ENCODE results near the gene HIF1AN.

Gene HIF1AN

DNA sequence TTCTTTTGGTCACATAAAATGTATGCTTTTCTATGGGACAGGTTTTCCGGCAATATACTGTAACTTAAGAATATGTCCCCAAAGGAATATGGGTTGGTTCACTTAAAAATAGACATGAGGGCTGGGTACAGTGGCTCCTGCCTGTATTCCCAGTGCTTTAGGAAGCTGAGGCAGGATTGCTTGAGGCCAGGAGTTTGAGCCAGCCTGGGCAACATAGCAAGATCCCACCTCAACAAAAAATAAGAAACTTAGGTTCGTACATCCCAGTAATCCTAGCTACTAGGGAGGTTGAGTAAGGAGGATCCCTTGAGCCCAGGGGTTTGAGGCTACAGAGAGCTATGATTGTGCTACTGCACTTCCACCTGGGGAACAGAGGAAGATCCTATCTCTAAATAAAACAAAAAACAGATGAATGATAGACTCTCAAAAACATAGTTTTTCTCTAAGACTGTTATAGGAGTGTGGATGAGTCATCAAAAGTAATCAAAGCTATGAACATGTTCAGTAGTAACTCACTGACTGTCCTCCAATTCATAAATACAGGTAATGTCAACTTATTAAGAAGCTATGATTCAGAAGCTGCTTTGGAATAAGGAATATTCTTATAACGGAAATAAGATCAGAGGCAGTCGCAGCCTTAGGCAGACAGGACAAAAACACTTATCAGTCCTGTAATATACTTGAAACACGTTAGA lies 13.5 kb upstream of the HIF1AN start:
- no peak for DNase-seq

DNA sequence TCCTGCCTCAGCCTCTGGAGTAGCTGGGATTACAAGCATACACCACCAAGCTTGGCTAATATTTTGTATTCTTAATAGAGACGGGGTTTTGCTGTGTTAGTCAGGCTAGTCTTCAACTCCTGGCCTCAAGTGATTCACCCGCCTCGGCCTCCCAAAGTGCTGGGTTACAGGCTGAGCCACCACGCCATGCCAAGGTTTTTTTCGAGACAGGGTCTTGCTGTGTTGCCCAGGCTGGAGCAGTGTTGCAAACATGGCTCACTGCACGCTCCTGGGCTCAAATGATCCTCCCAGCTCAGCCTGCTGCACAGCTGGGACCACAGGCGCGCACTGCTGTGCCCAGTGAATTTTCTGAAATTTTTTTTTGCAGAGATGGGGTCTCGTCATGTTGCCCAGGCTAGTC lies 12.8 kb upstream of the HIF1AN start:
- no peak for DNase-seq

DNA sequence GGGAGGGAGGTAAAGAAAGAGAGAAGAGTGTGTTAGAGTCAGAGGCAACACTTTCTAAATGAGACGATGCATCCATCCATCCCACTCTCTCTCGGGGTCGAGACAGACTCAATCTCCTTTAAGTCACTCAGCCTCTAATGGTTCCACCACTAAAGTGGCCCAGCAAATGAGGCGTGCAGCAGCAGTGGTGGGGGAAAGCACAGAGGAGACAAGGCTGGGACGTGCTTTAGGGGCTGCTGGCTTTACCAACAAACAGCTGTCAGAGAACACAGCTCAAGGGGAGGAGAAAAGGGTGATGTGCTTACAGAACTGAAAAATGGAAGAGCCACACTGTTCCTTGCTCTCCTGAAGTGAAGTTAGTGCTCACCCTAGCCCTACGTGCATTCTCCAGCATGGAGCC lies 11.5 kb upstream of the HIF1AN start:
- no peak for DNase-seq

DNA sequence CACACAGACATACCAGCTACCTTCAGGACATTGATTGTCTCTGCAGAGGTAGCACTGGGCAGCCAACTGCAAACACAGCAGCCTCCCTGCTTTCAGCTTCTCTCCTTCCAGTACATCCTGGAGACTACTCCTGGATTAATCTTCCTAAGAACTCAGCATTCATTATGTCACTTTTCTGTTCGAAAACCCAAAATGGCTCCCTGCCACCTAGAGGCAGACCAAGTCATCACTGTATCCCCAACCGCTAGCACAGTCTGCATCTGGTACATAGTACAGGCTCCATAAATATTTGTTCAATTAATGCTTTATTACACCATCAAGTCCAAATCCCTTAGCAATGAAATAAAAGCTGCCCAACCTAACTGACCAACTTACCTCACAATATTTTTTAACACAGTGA lies 11.1 kb upstream of the HIF1AN start:
- no peak for DNase-seq

DNA sequence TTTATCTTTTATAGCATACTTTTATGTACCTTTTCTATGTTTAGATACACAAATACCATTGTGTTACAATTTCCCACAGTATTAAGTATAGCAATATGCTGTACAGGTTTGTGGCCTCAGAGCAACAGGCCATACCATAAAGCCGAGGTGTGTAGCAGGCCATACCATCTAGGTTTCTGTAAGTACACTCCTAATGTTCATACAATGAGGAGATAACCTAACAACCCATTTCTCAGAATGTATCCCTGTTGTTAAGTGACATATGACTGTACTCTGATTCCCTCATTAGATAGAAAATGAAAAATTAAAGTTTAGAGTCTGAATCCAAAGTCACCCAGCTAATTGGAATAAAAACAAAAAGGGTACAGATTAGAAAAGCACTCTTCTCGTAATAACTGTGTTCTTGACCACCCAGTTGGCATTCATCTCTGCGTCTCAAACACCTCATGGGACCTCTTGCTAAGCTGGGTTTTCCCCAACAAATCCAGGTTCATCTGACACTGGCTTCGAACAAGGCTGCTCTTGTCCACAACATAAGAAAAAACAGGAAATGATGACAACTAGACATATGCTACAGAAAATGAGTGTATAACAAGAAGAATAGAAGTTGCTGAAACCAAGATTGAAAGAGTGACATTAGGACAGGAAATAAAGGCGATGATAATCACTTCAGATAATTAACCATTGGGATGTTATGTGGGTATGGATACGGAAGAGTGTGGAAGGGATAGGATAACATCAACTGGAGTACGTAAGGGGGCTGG lies 7.4 kb upstream of the HIF1AN start:
- DNase-seq = no peak

DNA sequence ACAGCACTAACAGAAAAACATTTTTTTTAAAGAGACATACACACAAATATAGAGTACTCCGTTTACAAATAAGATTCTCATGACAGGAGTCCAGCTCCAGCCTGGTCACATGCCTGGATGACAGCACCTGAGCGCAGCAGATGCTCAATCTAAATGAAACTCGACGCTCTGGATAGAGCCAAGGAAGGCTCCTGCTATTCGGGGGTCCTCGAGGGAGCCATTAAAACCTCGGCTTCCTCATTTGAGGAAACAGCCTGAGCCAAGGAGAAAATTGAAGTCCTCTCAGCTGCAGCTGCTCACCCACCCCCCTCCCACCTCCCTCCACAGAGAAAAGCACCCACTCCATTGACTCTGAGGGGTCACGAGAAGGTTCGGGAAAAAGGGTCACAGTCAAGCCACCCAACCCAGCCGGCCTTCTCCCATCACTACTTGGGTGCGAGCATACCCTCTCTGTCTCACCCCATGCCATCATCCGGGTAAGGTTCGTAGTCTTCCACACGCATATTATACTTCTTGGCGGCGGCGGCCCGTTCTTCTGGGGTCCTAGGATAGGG lies 6.7 kb upstream of the HIF1AN start:
- DNase-seq = no peak

DNA sequence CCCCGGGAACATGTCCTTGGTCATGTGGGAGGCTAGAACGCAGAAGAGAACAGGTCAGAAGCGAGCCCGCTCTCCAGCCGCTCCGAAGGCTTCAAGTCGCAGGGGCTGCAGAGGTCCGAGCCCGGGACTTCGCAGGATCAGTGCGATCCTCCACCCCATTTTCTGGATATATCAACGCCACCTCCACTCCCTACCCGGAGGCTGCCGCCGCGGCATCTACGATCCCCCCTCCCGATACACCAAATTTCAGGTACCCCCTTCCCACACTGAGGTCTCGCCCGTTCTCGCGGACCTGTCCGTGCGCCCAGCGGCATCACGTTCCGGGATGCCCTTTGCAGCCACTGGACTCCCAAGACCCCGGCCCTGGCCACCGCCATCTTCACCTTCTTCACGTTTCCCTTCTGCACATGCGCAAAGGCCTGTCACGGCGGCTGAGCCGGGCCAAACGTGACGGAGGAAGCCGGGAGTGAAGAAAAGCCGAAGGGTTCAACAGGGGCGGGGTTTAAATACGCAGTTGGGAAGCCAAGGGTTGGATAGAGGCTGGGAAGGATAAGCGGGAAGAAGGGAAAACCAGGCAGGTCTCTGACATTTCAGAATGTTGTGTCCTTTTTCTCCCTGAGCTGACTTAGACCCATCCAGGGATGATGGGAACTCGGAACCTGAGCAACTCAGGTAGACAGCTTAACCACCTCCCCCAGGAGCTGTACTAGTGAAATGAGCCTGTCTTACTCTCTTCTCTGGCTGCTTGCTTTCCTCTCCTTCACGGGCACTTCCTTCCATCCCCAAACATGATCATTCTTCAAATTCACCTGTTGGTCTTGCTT lies 6.1 kb upstream of the HIF1AN start, which contains the start of gene NDUFB8:
Gene NDUFB8, minus strand, starts transcription at position 397 of the 824 bp plus-strand sequence. Its CDS starts 20 bp downstream, at position 377.
- peak; percentile 79 for DNase-seq

DNA sequence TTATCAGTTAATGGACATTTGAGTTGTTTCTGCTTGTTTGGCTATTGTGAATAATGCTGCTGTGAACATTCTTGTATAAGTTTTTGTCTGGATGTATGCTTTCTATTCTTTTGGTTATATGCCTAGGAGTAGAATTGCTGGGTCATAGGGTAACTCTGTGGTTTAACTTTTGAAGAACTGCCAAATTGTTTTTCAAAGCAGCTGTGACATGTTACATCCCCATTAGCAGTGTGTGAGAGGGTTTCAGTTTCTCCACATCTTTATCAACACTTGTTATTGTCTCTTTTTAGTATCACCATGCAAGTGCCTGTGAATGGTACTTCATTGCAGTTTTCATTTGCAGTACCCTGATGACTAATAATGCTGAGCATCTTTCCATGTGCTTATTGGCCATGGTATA lies 4.0 kb upstream of the HIF1AN start:
- DNase-seq = no peak

DNA sequence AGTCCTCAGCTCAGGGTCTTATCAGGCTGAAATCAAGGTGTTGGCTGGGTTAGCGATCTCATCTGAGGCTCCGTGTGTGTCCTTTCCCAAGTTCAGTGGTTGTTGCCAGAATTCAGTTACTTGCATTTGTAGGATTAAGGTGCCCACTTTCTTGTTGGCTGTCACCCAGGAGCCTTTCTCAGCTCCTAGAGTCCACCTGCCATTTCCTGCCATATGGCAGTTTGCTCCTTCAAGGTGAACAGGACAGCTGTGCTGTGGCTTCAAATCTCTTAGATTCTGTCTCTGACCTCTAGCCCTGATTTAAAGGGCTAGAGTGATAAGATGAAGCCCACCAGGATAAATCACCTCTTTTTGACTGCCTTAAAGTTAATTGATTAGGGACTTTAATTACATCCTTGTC lies 1.0 kb upstream of the HIF1AN start:
- DNase-seq = no peak

DNA sequence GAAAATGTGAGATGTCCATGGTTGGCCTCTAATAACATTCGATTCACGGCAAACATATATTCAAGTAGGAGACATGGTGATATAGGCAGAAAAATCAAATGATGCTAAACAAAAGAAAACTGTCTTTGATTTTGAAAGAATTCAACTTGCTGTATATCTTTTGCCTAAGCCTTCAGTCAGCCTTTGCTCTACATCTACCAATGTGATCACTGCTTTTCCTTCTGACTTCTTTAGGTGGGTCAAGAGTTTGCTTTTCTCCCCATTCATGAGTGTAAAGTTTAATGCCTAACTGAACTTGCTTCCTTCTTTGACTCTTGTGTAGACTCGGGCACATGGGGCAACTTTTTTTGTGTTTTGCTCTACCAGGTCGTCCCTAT lies 417 bp upstream of the HIF1AN start:
- no peak for DNase-seq

DNA sequence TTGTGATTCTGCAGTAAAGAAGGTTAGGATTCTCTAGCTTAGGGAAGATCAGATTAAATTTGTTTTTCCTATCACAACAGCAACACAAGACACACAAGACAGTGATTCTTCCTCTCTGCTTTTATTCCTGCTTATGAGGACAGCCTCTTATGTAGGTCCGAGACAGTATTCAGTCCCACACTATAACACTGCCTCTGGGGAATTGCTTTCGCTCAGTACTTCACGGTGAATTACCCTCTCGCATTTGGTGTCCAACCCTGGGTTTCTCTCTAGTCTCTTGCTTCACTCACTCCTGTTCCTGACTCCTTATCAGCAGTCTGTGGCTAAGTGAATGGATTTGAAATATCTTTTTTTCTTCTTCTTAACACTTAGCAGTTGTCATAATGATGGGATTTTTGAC lies 1.7 kb downstream of the HIF1AN start:
- DNase-seq = no peak

DNA sequence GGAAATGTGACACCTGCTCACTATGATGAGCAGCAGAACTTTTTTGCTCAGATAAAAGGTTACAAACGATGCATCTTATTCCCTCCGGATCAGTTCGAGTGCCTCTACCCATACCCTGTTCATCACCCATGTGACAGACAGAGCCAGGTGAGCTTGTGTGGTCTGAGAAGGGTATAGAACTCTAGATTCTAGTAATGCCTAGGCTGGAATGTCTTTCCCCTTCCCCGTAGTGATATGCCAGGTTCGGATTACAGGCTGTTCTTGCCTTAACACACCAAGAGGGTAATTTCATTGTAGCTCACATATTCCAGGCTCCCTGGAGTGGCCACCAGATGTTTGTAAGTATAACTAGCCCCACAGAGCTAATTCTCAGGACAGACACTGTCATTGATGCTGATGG lies 9.2 kb downstream of the HIF1AN start:
- no peak for DNase-seq

DNA sequence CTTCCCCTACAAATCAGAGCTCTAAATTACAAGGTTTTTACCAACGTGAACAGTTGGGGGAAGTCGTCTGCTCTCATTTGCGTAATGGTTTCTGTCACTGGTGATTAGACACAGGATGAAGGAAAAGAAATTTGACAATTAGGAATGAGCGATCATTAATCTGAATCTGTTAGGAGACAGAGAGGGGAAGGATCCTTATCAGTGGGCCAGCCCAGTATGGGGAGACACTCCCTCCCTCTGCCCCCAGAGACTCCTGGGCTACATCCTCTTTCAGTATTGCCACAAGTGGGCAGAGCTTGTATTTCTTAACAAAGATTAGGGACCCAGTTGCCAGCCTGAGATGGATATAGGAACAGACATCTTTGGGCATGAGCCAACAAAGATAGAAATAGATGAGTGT lies 15.5 kb downstream of the HIF1AN start:
- no peak for DNase-seq

DNA sequence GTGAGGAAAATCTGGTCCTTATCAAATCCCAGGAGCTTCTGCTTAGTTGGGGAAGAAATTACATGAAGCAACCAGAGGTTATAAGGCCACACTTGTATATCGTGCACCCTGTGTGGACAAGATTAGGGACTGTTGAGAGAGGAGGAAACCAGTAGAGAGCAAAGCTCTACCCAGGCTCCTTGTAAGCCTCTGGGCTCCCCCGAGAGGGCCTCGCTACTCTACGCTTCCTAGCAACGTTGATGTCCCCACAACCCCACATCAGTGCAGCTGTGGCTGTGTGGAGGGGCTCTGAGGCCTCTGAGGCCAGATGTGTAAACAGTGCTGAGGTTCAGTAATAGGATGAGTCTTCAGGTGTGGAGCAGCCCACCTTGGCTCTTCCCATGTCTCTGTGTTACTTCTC lies 16.0 kb downstream of the HIF1AN start:
- no peak for DNase-seq

DNA sequence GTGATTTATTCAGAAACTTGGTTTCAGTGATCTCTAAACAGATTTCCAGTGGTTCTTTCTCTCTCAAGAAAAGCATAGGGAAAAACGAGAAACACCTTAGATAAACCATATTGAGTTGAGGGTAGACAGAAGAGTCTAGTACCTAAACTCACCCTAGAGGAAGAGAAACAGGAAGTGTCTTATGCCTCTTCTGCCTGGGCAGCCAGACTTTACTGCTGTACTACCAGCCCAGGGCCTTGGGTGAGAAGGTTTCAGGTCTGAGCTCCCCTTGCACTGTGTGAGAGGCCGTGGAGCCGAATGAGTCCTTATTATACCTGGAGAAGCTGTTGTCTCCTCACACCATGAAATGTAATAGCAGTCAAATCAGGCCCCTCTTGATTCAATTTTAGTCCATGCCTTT lies 18.2 kb downstream of the HIF1AN start:
- no peak for DNase-seq

DNA sequence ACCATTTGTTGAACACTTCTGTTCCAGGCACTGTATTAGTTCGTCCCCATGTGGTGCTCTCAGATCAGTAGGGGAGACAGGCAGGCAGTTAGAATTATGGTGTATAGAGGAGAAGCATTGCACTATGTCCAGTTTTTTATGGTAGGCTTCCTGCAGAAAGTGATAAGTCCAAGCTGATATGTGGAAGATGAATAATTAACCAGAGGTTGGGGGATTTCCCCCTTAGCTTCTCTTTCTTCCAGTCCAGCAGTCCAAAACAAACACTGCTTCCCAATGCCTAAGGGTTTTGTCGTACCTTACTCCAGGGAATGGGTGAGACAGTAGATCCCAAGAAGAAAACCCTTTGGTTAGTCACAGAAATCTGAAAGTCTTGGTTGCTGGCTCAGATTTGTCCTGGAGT lies 19.2 kb downstream of the HIF1AN start:
- DNase-seq = no peak

DNA sequence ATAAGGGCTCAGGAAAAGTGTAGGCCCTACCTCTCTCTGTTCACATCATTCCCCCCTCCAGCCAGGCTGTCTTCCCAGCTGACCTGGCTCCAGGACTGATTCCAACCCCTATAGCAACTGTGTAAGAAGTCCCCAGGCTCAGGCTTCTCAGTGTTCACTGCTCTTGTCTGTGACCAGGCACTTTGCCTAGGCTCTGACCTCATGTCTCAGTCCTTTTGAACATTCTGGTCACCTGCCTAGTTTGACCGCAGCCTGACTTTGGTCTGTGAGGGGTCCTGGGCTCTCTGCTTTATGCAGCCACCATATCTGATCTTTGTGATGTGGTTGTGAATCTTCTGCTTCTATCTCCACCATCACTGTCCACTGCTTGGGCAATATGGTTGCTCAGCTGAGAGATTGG lies 24.5 kb downstream of the HIF1AN start:
- DNase-seq = no peak

DNA sequence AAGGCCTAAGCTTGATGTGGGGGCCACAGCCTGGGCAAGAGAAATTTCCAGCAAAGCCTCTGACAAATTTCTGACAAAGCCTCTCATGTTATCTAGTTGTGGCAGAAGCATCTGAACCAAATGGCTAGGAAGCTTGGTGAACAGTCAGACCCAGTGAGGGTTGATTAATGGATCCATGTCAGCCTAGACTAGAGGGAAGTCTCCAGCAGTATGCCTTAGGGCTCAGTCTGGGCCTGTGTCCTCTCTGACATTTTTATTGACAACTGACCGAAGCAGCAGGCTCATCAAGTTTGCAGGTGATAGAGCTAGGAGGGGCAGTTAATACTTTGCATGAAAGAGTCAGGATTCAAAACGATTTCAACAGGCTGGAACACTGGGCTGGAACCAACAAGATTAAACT lies 25.3 kb downstream of the HIF1AN start:
- DNase-seq = no peak

DNA sequence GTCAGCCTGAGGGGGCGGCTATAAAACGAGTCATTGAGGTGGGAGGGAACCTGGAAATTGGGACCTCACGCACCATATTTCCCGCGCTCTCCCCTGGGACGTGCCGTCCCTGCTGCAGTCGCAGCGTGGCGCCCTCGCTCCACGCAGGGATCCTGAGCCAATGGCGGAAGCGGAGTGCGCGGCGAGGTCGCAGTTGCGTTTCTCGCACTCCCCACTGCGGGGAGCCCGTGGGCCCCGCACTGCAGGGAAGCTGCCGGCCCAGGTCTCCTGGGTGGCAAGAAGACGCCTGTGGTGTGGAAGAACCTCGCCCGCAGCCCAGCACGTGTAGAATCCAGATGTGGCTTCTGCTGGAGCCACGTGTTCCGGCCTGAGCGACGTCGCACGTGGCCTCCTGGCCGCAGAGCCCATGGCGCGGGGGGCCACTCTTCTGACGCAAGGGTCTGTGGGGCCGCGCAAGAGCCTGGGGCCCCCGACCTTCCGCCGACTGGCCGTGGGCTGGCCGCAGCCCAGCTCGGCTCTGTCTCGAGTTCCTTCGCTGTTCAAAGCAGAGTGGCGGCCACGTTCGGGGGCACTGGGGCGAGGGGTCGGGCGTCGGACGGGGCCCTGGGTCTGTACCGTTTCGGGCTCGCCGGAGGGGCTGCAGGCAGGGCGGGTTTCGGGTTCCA lies 26.4 kb downstream of the HIF1AN start:
- peak; percentile 69 for DNase-seq

DNA sequence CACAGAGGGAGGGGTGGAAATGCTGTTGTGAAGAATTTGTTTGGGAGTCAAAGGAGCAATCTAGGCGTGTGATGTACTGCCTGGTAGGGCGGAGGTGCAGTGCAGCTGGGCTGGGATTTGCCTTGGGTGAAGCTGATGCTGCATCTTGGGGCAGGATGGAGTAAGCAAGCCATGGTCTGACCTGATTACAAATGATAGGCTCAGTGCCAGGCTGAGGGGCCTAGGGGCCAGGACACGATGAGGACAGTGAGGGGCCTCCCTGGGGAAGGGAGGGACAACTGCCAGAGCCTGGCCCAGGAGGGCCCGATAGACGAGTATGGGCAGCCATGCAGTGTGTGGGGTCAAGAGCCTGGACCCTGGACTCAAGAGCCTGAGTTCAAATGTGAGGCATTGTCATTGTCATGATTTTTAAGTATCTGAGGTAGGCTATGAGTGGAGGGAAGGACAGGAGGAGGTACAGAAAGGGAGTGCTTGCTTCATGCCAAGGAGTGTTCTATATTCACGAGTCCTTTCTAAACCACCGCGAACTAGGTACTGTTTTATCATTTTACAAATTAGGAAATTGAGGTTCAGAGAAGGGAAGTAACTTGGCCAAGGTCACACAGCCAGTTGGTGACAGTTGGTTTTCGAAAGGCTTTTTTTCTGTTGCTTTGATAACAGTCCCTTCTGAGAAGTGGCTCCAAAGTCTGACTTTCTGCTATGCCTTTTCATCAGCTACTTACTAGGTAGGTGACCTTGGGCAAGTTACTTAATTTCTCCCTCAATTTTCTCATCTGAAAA lies 29.7 kb downstream of the HIF1AN start:
- no peak for DNase-seq

DNA sequence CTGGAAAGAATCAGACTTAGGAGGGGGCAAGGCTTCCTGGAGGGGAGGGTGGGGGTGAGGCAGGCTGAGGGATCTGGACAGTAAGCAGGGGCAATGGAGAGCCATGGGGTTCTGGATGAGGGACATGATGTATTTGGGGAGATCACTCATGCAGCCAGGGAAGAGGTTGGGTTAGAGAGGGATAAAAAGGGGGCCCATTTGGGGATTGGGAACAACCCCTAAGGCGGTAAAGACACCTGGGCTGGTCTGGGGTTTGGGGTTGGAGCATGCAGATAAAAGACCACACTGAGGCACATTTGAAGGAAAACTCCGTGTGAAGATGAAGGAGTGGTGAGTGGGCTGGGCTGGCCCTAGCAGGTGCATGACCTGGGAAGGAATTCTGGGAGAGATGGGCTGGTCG lies 30.8 kb downstream of the HIF1AN start:
- no peak for DNase-seq

DNA sequence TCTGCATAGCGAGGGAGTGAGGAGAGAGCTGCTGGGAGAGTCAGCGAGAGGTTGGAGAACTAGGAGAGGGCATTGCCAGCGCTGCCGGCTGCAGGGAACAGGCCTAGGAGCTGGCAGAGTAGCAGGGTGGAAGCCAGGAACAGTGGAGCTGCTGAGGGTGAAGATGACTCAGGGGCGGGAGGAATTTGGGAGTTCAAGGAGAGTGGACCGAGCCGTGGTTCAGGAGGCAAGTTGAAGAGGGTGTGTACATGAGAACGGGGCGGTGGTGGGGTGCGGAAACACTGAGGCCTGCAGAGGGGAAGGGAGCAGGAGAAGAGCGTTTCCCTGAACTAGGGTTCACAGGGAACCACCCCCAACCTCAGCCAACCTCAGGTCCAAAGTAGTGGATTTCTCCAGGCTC lies 31.5 kb downstream of the HIF1AN start:
- no peak for DNase-seq

All from effector CD8-positive, alpha-beta T cell (primary cell).